Esophagus muscularis mucosa (tissue), 3 donors: Measurements from ENCODE around the gene CFAP141.

Source experiments
- CTCF ChIP-seq, 3 experiments: fragments of 200-600 bp in 2 of 3; fragments of 450-650 bp in 1 of 3; sonication (generic) in 2 of 3; IDR thresholded peaks; one replicate each; pipeline ENCODE4 v1.5.1; 2017 to 2019; ENCODE audit warnings: antibody characterized with exemption in 3 of 3, mild to moderate bottlenecking in 2 of 3, moderate library complexity in 1 of 3
- POLR2A ChIP-seq: fragments of 450-650 bp; IDR thresholded peaks from one replicate; pipeline ENCODE4 v1.6.1; 2017; ENCODE audit warnings: antibody characterized with exemption, moderate library complexity, mild to moderate bottlenecking, low read depth

GRCh38 chr1:154191990-154192461 lies 14.1 kb downstream of the CFAP141 start, which contains the start of gene TPM3:
- TF ChIP-seq POLR2A: peak; percentile 51
- no peak for TF ChIP-seq CTCF (IDR thresholded peaks at IDR 0.05)
